GM19238 (cell line): ENCODE data around the gene MGLL.

ENCODE experiments used
- DNase-seq: peaks from one replicate; pipeline ENCODE4 v3.0.0; 2011; ENCODE audit warnings: low spot score; ENCODE audit not compliant: insufficient read length

MGLL gene

GRCh38 chr3:127822041-127822681, at the start of gene MGLL:
Gene MGLL (minus strand): TSS chr3:127822515. CDS start chr3:127822318, 197 bp downstream.
- DNase-seq: no peak

DNA sequence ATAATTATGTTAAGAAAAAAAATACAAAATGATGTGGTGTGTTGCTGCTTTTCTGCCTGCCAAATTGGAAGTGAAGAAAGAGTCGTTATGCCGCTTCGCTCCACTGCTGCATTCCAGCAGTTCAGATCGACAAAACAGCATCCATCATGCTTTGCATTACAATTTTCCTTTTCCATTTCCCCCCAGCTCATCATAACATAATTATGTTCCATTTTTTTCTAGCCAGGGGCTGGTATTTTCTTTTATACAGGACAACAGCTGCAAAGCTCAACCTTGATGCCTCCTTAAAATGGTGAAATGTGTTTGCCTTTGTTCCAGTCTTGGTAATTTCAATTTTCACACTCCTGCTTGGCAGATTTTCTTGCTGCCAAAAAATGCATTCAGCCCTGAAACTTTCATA, 47.8 kb upstream of the MGLL start:
- no peak for DNase-seq

DNA sequence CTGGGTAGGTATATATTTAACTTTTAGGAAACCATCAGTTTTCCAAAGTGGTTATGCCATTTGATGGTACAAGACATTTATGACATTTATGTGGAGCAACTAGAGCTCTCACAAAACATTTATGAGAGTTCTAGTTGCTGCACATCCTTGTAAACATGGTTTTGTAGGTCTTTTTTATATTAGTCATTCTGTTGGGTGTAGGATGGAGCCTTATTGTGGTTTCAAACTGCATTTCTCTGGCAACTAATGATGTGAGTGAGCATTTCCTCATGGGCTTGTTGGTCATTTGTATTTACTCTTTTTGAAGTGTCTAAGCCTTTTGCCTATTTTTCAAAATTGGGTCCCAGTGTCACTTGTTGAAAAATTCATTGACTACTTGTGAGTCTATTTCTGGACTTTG, 45.7 kb upstream of the MGLL start:
- DNase-seq: no peak

- no peak for DNase-seq
These were observed 45.1 kb upstream of the MGLL start for GRCh38 chr3:127867412-127867811.

DNA sequence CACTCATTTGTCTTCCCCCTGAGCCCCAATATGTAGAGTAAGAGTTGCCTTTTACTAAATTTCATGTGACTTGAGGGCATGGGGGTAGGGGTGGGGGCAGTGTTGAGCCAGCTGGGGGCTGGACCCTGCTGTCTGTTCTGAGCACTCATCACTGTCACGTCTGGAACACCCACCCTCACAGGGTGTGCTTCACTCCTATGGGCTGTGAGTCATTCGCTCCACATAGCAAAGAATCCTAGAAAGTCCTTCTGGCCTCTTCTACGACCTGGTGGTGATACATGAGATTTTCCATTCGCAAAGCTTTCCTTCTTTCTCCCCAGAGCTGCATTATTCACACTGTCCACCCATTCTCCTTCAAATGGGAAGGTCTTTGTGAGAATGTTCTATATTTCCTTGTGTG, 43.6 kb upstream of the MGLL start:
- no peak for DNase-seq

GRCh38 chr3:127860211-127860696, 37.9 kb upstream of the MGLL start:
- no peak for DNase-seq

GRCh38 chr3:127859730-127860129, 37.4 kb upstream of the MGLL start:
- DNase-seq: no peak

DNA sequence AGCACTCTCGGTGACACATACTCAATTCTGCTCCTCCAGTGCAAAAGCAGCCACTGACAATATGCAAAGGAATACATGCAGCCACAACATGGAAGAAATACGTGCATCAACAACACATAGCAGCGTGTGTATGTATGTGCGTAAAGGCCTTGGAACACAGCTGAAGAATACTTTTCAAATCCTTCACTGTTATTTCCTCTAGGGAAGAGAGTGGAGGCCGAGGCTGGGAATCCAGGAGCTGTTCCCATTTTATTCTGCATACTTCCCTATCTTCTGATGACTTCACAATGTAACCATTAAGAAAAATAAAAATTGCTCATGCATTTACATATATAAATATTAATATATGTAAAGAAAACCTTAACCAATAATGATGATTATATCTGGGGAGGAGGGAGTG, 36.6 kb upstream of the MGLL start:
- DNase-seq: no peak

DNA sequence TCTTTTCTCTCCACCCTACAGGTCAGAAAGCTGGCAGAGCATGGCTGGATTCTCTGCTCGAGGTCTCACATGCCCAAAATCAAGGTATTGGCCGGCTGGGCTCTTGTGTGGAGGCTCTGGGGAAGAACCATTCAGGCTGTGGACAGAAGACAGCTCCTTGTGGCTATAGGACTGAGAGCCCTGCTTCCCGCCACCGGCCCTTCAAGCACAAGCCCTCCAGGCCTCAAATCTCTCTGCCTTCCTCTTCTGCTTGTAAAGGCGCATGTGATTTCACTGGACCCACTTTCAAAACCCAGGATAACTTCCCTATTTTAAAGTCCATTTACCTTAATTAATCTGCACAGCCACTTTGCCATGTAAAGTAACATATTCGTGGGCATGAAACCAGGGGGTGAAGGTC, 36.2 kb upstream of the MGLL start:
- DNase-seq: no peak

DNA sequence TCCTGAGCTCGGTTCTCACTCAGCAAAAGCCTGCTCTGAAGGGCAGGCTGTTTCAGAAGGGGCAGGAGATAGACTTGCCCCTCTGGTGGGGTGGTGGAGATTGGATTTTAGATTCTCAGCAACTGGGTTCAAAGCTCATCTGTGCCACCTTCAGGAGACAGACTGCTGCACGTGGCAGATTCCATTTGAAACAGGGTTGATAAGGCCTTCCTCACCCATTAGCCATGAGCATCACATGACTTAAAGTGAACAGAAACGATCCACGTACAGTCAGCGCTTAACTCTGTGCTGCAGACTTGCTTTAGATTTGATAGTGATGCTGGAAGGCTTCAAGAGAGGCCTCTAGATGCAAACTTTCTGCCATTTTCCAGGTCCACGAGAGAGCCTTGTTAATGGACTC, 35.0 kb upstream of the MGLL start:
- no peak for DNase-seq

- DNase-seq: no peak
These were observed 34.5 kb upstream of the MGLL start for GRCh38 chr3:127856801-127857200.

- DNase-seq: no peak
These were observed 32.9 kb upstream of the MGLL start for GRCh38 chr3:127855246-127855645.

DNA sequence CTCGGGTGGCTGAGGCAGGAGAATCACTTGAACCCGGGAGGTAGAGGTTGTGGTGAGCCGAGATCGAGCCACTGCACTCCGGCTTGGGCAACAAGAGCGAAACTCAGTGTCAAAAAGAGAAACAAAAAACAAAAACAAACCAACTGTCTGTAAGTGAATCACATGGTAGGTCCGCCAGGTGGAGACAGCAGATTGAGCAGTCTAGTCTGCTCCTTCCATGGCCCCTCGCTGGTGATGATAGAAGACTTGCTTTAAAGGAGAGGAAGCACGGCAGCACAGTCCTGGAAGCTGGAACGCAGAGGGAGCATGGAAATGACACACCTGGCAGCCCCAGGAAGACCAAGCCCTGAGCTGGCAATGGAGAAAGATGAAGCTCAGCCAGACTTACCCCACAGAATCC, 31.4 kb upstream of the MGLL start:
- no peak for DNase-seq

DNA sequence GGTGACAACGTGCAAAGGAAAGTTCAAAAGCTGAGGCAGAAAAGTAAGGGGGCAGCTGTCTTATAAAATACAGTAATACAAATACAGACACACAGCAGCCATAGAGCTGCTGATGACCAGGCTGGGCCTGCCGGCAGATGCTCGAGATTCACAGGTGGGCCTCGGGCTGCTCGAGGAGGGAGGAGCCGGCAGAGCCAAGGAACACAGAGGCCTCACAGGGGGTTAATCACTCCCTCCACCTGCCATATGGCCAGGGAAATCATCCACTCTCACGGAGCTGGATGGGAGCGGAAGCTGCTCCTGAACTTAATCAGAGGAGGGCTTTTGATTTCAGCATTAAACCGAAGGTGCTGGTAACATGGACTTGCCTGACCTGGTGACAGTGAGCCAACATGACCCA, 29.6 kb upstream of the MGLL start:
- DNase-seq: no peak

GRCh38 chr3:127849368-127849767, 27.1 kb upstream of the MGLL start:
- no peak for DNase-seq

DNA sequence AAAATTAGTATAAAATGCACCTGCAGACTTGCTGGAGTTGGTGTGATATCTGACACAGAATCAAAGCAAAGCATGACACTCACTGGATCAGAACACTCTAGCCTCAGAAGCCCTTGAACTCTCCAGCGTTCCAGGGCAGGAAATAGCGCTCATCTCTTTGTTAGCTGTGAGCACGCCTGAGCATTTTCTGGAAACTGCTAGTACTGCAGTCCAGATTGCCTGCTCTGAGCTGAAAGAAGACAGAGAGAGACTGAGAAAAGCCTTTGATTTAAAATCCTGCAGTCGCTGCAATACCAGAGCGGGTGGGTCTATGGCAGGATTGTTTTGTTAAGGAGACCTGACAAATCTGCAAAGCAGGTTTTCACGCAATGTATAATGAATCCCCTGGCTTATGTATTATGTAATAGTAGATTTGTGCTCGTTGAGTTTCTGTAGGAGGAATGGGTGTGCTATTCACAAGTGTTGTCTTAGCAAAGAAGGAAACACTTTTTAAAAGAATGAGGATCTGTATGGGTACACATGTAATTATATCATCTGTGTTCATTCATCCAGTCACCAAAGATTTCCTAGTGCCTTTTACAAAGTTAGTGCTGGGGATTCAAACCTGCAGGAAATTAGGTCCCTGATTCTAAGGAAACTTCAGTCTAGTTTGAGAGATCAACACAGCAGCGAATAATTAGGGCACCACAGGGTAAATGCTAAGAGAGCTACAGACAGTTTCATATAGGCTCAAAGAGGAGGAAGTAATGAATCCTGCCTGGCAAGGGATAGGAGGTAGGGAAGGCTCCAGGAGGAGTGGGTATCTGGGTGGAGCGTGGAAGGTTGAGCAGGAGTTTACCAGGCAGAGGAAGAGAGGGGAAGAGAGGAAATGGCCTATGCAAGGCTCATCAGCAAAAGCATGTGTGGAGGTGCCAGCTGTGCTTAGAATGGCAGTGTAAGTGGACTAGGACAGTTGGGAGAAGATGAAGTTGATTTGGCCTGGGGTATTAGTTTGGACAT, 26.1 kb upstream of the MGLL start:
- DNase-seq: no peak

DNA sequence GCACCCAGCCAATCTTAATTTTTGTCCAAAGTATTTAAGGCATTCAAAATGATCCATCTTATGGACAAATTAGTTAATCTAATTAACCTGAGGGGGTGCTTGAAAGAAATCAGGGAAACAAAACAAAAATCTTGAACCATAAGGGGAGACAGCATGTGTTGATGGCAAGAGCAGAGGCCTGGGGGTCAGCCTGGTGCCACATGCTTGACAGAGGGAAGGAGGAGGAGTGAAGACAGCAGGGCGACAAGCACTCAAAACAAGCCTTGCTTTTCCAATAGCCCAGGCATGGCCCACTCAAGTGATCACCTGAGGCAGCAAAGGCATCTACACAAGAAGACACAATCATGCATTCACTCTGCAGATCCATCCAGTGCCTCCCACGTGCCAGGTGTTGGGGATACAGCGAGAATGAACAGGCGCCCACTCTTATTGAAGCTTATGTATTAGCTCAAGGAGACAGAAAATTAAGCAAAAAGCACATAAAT, 25.0 kb upstream of the MGLL start:
- DNase-seq: no peak

DNA sequence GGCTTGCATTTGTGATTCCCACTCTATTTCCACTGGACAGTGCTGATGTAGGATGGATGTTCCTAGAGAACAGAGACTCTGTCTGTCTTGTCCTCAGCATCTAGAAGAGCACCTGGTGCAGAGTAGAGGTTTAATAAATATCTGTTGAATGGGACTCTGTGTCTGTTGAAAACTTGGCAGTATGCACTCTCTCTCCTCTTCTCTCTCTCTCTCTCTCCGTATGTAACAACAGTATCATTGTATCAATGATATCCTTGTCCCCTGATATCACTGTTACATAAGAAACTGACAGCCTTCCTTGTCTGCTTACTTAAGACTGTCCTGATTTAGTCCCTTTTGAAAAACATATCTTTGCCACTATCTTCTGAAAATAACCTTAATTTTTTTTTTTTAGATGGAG, 24.3 kb upstream of the MGLL start:
- DNase-seq: no peak

- DNase-seq: no peak
These were observed 22.1 kb upstream of the MGLL start for GRCh38 chr3:127844326-127844942.

DNA sequence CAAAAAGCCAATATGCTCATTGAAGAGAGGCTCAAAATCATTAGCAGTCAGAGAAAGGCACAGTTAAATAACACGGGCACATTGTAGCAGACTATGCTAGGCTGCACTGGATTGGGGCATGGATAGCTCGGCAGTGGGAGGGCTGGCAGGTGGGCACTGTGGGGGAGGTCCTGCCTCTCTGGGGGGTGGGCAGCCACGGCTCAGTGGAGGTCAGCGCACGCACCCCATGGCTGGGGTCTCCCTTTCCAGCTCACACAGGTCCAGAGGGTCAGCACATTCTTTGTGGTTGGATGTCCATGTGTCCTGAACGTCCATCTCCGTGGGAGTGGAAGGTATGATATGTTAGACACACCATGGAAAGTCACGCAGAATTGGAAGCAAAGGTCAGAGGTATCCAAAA, 18.4 kb upstream of the MGLL start:
- no peak for DNase-seq

DNA sequence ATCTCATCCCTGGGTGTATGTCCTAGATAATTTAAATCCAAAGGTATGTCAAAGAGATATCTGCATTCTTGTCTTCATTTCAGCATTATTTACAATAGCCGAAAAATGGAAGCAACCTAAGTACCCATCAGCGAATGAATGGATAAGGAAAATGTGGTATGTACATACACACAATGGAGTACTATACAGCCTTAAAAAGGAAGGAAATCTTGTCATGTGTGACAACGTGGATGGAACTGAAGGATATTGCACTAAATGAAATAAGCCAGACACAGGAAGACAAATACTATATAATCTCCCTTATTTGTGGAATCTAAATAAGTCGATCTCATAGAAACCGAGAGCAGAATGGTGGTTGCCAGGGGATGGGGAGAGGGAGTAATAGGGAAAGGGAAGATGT, 16.8 kb upstream of the MGLL start:
- DNase-seq: no peak
